ENCODE measurements around the gene KLF17. TPM values are rescaled to one million over a fixed set of nuclear protein-coding genes. Genes with fewer than 3 reads are reported as not detected.

Gene KLF17
- total and polyA plus RNA-seq, 2 donors (not counting 1 experiment from before 2014, with no cell fraction given): not detected

DNA sequence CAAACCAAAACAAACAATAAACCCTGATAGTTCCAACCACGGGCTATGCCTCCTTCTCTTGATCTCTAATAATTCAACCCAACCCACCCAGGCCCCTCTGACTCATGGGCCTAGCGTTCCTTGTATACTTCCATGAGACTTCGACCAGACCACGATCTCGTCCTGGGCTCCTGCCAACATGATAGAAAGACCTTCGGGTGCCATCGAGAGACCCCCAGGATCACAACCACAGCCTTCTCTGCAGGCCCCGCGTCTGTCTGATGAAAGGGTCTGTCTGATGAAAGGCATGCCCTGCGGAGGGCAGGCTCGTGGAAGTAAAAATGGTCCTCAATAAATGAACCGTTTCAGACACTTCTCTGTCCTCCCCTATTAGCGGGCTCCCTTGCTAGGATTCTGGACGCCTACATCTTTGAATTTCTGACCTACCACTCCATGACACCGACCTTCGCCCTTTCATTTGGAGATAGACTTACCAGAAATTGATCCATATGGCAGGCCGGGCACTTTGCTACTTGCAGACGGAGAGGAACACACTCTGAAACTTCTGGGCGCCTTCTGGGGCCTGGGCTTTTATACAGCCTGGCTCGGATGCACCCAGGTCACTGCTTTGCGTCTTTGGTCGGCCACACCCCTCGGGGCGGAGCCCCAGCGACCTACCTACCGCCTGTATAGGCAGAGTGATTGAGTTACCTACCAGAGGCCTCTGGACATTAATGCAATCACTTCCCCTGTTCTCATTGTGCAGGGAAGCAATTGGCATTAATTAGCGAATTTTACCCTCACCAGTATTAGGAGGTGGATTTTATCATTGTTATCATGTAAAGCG is 28.1 kb downstream of the KLF17 start:
- no peaks in the 10 kb centered on the region for H3K36me3 ChIP-seq (replicated peaks in 1 of 2; ENCODE audit: control extremely low read depth in 1 of 2, control insufficient read depth in 1 of 2, extremely low read depth in 1 of 2, insufficient read depth in 2 of 2, low read length in 1 of 2)
- no peak overlapping the region for H3K9ac ChIP-seq (ENCODE audit: low read length)
- no peaks in the 10 kb centered on the region for H4K20me1 ChIP-seq (ENCODE audit: control insufficient read depth, insufficient read depth, low read length, poor library complexity, severe bottlenecking)
- intact Hi-C loops (cut with micrococcal nuclease): no loop called here
- ChIA-PET CTCF (no interaction called here), POLR2A (no interaction called here)
- Mint-ChIP-seq H3K27ac (no peak overlapping the region), H3K9me3 (ENCODE audit: insufficient read depth) (peaks cover 9% of the 10 kb centered on the region), H3K27me3 (peaks cover 14% of the 10 kb centered on the region), H3K4me3 (no peak overlapping the region), H3K4me1 (no peaks in the 10 kb centered on the region)
- no peak for ATAC-seq (ENCODE audit: low read depth)
- no peak for DNase-seq
- H3K79me2 ChIP-seq (ENCODE audit: control insufficient read depth, insufficient read depth, low read length): no peaks in the 10 kb centered on the region
- 97% methylated on average over 19 of the region's 28 CpGs for WGBS (ENCODE audit: insufficient coverage)
- no peaks in the 10 kb centered on the region for H3K4me1 ChIP-seq (ENCODE audit: control insufficient read depth in 2 of 2, insufficient read depth in 2 of 2, low read length in 2 of 2)
- TF ChIP-seq, protein P1, sequence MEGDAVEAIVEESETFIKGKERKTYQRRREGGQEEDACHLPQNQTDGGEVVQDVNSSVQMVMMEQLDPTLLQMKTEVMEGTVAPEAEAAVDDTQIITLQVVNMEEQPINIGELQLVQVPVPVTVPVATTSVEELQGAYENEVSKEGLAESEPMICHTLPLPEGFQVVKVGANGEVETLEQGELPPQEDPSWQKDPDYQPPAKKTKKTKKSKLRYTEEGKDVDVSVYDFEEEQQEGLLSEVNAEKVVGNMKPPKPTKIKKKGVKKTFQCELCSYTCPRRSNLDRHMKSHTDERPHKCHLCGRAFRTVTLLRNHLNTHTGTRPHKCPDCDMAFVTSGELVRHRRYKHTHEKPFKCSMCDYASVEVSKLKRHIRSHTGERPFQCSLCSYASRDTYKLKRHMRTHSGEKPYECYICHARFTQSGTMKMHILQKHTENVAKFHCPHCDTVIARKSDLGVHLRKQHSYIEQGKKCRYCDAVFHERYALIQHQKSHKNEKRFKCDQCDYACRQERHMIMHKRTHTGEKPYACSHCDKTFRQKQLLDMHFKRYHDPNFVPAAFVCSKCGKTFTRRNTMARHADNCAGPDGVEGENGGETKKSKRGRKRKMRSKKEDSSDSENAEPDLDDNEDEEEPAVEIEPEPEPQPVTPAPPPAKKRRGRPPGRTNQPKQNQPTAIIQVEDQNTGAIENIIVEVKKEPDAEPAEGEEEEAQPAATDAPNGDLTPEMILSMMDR (IDR thresholded peaks at IDR 0.05): no peak
- no peak for TF ChIP-seq EZH2 (IDR thresholded peaks at IDR 0.05; ENCODE audit: borderline replicate concordance, insufficient read depth, low read depth, low read length, poor library complexity, severe bottlenecking)
- H3K9me3 ChIP-seq (ENCODE audit: control extremely low read depth in 1 of 3, control insufficient read depth in 2 of 3, insufficient read depth in 1 of 3, low read length in 2 of 3): peaks cover 3 to 27% (median 22%) of the 10 kb centered on the region in 3 donors
- no peak overlapping the region for H3K27ac ChIP-seq (ENCODE audit: low read length in 2 of 2)
- no peaks in the 10 kb centered on the region for H3K27me3 ChIP-seq (replicated peaks in 1 of 4; ENCODE audit: control extremely low read depth in 1 of 4, control insufficient read depth in 3 of 4, insufficient read depth in 4 of 4, low read length in 3 of 4)
- H3K4me2 ChIP-seq (replicated peaks; ENCODE audit: low read depth, low read length, poor library complexity, severe bottlenecking): no peak overlapping the region
- H3K4me3 ChIP-seq (ENCODE audit: control extremely low read depth in 1 of 5, extremely low read depth in 1 of 5, insufficient read depth in 1 of 5, low read depth in 2 of 5, low read length in 4 of 5): no peak overlapping the region
- H2AFZ ChIP-seq (ENCODE audit: insufficient read depth, low read depth, low read length, poor library complexity, severe bottlenecking): no peak overlapping the region

DNA sequence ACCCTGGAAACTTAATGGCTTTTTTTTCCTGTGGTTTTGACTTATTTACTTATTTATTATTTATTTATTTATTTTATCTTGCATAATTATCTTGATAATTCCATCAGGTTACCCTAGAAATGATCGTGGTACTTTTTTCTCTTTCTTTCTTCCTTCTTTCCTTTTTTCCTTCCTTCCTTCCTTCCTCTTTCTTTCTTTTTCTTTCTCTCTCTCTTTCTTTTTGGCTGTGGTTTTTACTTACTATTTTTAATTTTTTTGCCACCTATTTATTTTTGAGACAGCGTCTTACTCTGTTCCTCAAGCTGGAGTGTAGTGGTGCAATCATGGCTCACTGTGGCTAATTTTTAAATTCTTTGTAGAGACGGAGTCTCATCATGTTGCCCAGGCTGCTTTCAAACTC is 29.0 kb downstream of the KLF17 start:
- Mint-ChIP-seq H3K27ac (no peak overlapping the region), H3K9me3 (ENCODE audit: insufficient read depth) (peaks cover 9% of the 10 kb centered on the region), H3K27me3 (peaks cover 17% of the 10 kb centered on the region), H3K4me3 (no peak overlapping the region), H3K4me1 (no peaks in the 10 kb centered on the region)
- ATAC-seq (ENCODE audit: low read depth): no peak
- no peak overlapping the region for H3K4me2 ChIP-seq (replicated peaks; ENCODE audit: low read depth, low read length, poor library complexity, severe bottlenecking)
- TF ChIP-seq, protein P1 (IDR thresholded peaks at IDR 0.05): no peak
- no peak for TF ChIP-seq EZH2 (IDR thresholded peaks at IDR 0.05; ENCODE audit: borderline replicate concordance, insufficient read depth, low read depth, low read length, poor library complexity, severe bottlenecking)
- no peaks in the 10 kb centered on the region for H3K79me2 ChIP-seq (ENCODE audit: control insufficient read depth, insufficient read depth, low read length)
- H3K36me3 ChIP-seq (replicated peaks in 1 of 2; ENCODE audit: control extremely low read depth in 1 of 2, control insufficient read depth in 1 of 2, extremely low read depth in 1 of 2, insufficient read depth in 2 of 2, low read length in 1 of 2): no peaks in the 10 kb centered on the region
- H3K4me1 ChIP-seq (ENCODE audit: control insufficient read depth in 2 of 2, insufficient read depth in 2 of 2, low read length in 2 of 2): no peaks in the 10 kb centered on the region
- H2AFZ ChIP-seq (ENCODE audit: insufficient read depth, low read depth, low read length, poor library complexity, severe bottlenecking): no peak overlapping the region
- peaks cover 3 to 27% (median 22%) of the 10 kb centered on the region in 3 donors for H3K9me3 ChIP-seq (ENCODE audit: control extremely low read depth in 1 of 3, control insufficient read depth in 2 of 3, insufficient read depth in 1 of 3, low read length in 2 of 3)
- H3K4me3 ChIP-seq (ENCODE audit: control extremely low read depth in 1 of 5, extremely low read depth in 1 of 5, insufficient read depth in 1 of 5, low read depth in 2 of 5, low read length in 4 of 5): no peak overlapping the region
- intact Hi-C loops (cut with micrococcal nuclease): no loop called here
- 100% methylated on average over 1 of the region's 3 CpGs for WGBS (ENCODE audit: insufficient coverage)
- no peaks in the 10 kb centered on the region for H3K27me3 ChIP-seq (replicated peaks in 1 of 4; ENCODE audit: control extremely low read depth in 1 of 4, control insufficient read depth in 3 of 4, insufficient read depth in 4 of 4, low read length in 3 of 4)
- DNase-seq: no peak
- no peak overlapping the region for H3K27ac ChIP-seq (ENCODE audit: low read length in 2 of 2)
- no peak overlapping the region for H3K9ac ChIP-seq (ENCODE audit: low read length)
- no peaks in the 10 kb centered on the region for H4K20me1 ChIP-seq (ENCODE audit: control insufficient read depth, insufficient read depth, low read length, poor library complexity, severe bottlenecking)
- ChIA-PET POLR2A (no interaction called here), CTCF (no interaction called here)
